Measurements from ENCODE around the gene SERPINI1. TPM values are rescaled to one million over a fixed set of nuclear protein-coding genes. Genes with fewer than 3 reads are reported as not detected.

The SERPINI1 gene
- total RNA-seq, 1 experiment from 2014 or later = 6.0 TPM

- Histone ChIP-seq H3K27me3 (ENCODE audit: insufficient read depth, low read length) (no peaks in the 10 kb centered on the region), H3K27ac (ENCODE audit: insufficient read length, low read depth, low read length) (no peak overlapping the region), H3K4ac (ENCODE audit: low read depth, low read length) (no peak overlapping the region), H3K23ac (ENCODE audit: insufficient read length, low read depth, low read length) (no peak overlapping the region), H2BK15ac (ENCODE audit: low read depth, low read length) (no peak overlapping the region), H2BK120ac (ENCODE audit: low read depth, low read length, poor library complexity, severe bottlenecking) (no peak overlapping the region), H3K4me2 (ENCODE audit: insufficient read depth, insufficient read length, low read length) (peak overlapping the region; percentile 9), H3K79me1 (ENCODE audit: insufficient read depth, low read depth, low read length, poor library complexity, severe bottlenecking) (peaks cover 2% of the 10 kb centered on the region), H2AFZ (ENCODE audit: low read length) (no peak overlapping the region), H2BK20ac (ENCODE audit: low read depth, low read length, poor library complexity, severe bottlenecking) (no peak overlapping the region), H3K9me3 (ENCODE audit: control insufficient read depth, low read depth, low read length) (no peaks in the 10 kb centered on the region), H3K9ac (ENCODE audit: extremely low read depth, insufficient read length, low read length) (no peak overlapping the region), H2BK5ac (ENCODE audit: insufficient read length, low read length) (no peak overlapping the region), H4K20me1 (ENCODE audit: control insufficient read depth, insufficient read depth, insufficient read length) (no peaks in the 10 kb centered on the region), H3K23me2 (ENCODE audit: insufficient read length, low read depth, low read length, poor library complexity, severe bottlenecking) (no peaks in the 10 kb centered on the region), H3K4me1 (ENCODE audit: insufficient read depth, low read length) (no peaks in the 10 kb centered on the region; the same call in 1 of the 2 replicates), H3K79me2 (ENCODE audit: insufficient read depth, low read length) (peaks cover 42% of the 10 kb centered on the region), H2AK5ac (ENCODE audit: insufficient read length, low read length) (no peak overlapping the region), H2BK12ac (ENCODE audit: insufficient read length, low read depth, low read length) (no peak overlapping the region), H4K8ac (replicated peaks; ENCODE audit: insufficient read length, low read depth, low read length) (no peak overlapping the region), H3K14ac (ENCODE audit: insufficient read depth, low read length) (no peak overlapping the region), H4K5ac (ENCODE audit: insufficient read length, low read depth, low read length) (no peak overlapping the region), H3T11ph (ENCODE audit: low read length) (no peak overlapping the region), H3K18ac (ENCODE audit: insufficient read length, low read depth, low read length) (no peak overlapping the region), H3K56ac (ENCODE audit: insufficient read length, low read depth, low read length) (no peak overlapping the region), H4K91ac (ENCODE audit: insufficient read length, low read depth, low read length) (no peak overlapping the region)
- no CpG with 5 or more reads among the region's 7 CpGs for WGBS (ENCODE audit: extremely low coverage, insufficient read length, low lambda C conversion rate)
- Mint-ChIP-seq H3K9me3 (no peaks in the 10 kb centered on the region), H3K27ac (no peak overlapping the region; a peak in 1 of 7 replicates), H3K4me1 (peaks cover 43 to 47% of the 10 kb centered on the region in 2 experiments), H3K36me3 (ENCODE audit: insufficient read depth in 1 of 3, low read depth in 3 of 3) (no peaks in the 10 kb centered on the region; a peak in 2 of 7 replicates), H3K27me3 (ENCODE audit: low read depth) (no peaks in the 10 kb centered on the region), H3K4me3 (no peak overlapping the region; a peak in 2 of 5 replicates)
- DNase-seq = no peak
- no peak for TF ChIP-seq CTCF (conservative IDR thresholded peaks at IDR 0.05)
Observed at GRCh38 chr3:167732313-167733065, 3.0 kb upstream of the SERPINI1 start.

Data from H9 (cell line).